SHP77 treated with DMSO at 0.1 percent for 48 hours (cell line): Measurements from ENCODE around the gene PSMB3.

ENCODE experiments used
- DNase-seq: peaks from one replicate; lab custom pipeline; 2025; lab: John Stamatoyannopoulos, UW

PSMB3 gene

DNA sequence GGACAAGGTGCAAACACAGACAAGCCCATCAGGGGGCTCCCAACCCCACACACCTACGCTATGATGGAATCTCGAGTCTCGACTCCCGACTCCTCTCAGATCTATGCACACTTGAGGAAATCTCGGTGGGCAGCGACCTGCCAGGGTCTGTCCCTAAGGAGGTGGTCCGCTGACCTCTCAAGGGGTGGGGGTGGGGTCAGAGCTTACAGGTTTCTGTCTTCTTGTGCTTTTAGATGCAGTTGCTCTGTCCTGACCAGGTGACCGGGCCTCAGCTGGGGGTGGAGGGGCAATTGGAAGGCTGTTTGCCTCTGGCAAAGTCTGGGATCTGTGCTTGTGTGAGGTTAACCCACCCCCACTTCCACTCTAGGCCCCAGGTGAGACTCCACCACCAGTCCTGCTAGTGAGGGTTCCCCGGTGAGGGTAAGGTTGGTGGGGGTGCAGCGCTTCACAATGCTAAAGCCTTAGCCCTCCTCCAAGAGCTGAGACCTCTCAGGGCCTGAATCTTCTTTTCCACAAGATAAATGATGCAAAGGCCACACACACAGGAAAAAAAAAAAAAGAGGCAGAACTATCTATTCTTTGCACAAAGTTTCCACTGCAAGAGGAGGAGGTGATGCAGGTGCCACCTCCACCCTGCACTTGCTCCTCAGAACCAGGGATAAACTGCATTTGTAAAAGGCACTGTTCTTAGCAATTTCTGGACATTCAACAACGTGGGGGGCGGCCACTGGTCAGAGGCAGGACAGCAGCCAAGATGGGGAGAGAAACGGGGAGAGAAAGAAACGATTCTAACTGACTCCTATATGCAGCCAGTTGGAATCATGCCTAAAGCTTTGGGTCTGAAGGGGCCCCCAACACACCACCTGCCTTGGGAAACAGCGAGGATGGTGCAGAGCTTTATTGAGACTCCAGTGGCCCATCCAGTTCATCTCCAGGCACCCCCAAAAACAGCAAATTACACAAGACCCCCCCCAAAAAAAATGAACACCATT, 18.3 kb upstream of the PSMB3 start:
- DNase-seq = no peak

DNA sequence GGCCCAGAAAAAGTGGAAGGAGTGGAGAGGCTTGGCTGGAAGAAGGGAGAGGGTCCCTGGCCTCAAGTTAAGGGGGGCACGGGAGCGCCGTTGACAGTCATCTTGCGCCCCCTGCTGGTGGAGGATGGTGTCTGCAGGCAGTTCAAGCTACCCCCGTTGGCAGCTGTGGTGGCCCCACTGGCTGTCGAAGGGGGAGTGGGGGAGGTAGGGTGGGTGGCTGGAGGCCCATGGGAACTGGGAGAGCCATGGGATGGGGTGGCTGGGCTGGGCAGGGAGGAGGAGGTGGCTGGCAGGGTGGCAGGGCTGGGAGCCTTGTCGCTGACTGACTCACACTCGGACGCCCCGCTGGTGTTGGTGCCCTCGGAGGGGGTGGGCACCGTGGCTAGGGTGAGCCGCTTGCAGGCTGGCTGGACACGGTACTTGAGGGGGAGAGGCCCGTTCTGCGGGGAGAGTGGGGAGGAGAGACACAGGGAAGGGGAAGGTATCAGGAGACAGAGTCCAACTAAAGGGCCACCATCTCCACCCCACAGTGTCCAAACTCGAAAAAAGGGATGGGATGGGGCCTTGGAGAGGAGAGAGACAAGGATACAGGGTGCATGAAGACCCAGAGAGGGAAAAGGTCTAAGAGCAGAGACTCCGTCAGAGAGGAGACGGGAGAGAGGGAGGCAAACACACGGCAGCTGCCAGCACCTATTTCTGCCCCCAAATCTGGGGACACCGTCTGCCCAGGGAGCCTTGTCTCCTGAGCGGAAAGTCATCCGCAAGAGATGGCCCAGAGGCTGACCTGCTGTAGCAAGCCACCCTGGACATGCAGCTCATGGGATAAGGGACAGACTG, 17.2 kb upstream of the PSMB3 start:
- no peak for DNase-seq

DNA sequence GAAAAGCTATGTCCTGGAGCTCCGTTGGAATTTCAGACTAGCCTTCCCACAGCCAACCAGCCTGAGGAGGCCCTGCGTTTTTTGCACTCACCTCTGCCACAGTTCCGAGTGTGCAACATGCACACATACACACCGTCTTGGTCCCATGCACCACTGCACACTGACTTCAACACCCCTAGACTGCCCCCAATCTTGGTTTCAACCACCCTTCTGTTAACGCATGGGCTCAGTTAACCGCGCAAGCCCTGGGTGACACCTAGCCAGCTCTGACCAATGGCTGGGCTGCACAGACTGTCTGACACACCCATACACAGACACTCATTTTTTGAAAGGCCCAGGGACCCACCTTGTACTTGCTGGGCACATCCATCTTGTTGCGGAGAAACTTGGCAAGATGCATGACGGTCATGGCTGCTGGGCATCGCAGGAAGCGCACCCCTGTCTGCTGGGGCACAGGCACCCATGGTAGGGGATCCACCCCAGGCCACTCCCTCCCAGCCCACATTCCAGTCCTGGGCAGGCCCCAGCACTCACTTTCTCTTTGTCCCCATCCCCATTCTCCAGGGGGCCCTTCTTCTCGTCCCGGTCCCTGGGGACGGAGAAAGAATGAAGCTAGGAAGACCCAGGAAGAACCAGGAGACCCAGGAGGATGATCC, 14.4 kb upstream of the PSMB3 start:
- no peak for DNase-seq

DNA sequence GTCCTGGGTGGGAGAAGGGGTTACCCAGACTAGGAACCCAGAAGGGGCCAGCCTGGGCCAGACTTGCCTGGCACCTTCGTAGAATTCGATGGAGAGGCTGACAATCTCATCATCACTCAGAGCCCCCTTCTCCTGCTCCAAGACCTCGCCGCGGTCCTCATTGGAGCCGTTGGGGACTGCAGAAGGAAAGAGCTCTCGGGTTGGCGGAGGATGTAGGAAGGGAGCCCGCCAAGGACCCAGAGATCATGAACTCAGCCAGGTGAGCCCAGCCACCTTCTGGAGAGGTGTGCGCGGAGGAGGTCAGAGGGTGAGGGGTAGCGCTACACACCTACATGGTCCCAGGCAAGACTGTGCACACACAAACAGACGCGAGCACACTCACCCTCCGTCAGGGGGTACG, 13.9 kb upstream of the PSMB3 start:
- DNase-seq = no peak

DNA sequence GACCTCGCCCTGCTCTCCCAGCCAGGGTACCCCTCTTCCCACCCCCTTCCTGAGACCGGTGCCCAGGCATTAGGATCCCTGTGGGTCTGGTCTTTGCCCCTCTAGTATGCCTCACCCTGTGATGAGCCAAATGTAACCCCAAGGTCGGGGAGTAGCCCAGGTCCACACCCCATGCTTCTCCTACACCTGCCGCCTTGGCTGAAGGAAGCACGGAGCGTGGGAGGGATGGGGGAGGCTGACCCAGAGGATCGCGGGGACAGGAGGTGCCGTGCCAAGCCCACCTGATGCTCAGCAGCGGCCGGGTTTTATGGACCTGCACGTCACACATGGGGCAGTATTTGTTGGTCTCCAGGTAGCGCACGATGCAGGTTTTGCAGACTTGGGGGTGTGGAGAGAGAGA, 13.2 kb upstream of the PSMB3 start:
- DNase-seq = no peak

DNA sequence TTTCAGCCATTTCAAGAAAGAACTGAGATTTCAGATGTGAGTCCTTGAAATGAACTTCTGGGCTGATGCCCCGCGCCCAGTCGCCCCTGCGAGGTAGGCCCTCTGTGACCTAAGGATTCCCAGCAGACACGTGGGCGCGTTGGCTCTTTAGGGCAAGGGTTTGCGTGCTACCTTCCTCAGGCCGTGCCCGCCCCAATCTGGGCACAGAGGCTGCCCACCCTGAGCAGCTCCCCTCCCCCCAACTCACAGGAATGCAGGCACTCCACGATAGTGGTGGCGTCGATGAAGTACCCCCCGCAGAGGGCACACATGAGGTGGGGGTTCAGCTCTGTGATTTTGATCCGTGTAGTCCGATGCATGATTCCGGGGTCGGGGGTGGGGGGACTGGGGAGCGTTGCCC, 12.5 kb upstream of the PSMB3 start:
- no peak for DNase-seq

DNA sequence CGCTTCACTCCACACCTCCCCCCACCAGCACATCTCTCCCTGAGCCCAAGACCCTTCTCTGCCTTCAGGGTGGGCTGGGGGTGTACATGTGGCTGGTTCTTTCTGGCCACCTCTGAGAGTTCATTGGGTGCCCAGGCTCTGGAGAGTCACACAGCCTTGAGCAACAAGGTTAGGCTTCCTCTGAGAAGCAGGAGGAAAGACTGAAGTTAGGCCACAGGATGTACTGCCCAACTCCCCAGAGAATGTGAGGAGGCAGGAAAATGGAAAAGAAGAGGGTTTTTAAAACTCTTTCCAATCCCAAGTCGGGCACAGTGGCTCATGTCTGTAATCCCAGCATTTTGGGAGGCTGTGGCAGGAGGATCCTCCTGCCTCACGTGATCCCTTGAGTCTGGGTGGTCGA, 11.7 kb upstream of the PSMB3 start:
- DNase-seq = no peak

DNA sequence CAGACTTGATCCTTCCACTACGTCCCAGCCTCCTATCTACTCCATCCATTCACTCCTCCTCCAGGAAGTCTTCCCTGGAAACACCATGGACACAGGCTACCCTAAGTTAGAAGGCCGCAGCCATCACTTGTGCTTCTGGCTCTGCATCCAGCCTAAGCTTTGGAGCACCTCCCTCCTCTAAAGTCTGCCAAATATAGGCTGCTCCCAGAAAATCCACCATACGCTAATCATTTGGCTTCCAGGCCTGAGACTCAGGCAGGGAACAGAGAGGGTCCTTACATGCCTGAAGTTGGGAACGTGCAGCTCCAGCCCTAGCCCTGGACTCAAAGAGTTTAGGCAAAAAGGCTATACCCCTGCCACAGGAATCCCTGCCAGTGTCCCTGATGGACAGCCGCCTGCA, 11.1 kb upstream of the PSMB3 start:
- no peak for DNase-seq

DNA sequence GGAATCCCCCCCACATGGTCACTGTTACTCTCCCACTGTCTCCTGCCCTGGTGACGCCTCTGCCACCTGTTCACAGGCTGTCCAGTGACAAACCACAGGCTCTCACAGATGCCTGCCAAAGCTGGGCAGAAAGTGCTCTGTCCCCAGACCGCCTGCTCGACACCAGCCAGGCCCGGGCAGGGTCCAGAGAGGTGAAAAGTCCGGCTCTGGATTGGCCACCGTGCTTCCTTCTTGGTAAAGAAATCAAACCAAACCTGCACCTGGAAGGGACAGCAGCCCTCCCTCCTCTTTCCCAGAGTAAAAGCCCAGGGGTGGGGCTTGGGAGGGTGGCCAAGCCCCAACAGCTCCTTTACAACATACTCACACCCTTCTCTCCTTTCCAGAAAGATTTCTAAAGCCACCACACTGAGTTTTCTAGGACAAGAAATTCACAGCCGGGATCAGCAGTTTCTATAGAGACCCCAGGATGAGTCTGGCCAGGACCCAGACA, 10.6 kb upstream of the PSMB3 start:
- no peak for DNase-seq

DNA sequence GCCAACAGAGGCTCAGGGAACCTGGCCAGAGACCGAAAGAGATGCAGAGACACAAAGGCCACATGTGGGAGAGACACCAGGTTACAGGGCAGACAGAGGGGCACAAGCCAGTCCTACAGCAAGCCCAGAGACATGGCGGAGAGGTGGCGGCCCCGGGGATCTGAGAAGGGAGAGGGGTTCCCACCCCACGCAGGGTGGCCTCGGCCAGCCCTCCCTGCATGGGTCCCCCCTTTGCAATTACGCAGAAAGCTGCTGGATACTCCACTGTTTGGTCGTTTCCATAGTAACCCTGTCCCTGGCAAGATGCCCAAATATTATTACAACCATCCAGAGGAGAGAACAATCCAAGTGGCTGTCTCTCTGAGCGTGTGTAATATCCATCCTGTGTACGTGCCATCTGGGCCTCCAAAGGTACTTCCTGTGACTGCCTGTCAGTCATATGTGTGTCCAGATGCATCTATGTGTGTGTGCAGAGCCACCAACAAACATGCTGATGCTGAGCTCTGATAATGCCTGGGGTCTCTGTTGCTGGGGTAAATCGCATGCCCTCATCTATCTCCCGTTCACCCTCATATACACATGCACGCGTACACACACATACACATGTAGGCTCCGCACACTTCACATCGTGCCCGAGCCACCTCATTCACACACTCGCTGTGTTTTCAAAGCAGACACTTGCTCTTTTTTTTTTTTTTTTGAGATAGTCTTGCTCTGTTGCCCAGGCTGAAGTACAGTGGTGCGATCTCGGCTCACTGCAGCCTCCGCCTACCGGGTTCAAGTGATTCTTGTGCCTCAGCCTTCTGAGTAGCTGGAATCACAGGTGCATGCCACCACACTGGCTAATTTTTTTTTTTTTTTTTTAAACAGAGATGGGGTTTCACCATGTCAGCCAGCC, 9.9 kb upstream of the PSMB3 start:
- no peak for DNase-seq

DNA sequence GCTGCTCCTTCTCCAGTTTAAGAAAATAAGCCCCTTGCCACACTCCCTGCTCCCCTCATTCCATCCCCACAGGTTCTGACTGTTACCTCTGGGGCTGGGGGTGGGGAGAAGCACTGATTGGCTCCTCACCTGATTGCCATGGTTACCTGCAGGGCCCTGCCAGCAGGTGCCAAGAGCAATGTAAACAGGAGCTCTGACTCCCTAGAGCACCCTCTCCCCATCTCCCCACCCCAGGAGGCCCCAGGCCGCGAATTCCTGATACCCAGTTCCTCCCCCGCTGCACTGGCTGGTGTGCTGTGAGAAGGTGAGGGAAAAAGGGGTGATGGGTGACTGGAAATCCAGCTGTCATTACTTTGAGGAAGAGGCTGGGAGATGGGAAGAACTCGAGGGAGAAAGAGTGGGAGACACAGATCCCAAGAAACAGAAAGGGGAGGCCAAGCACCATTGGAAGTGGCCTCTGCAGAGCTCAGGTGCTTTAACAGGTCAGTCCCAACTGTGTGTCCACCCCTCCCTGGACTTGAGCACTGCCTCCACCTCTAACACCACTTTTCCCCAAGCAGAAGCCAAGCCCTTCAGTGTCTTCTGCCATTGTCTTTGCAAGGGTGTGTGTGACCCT, 8.9 kb upstream of the PSMB3 start:
- no peak for DNase-seq

DNA sequence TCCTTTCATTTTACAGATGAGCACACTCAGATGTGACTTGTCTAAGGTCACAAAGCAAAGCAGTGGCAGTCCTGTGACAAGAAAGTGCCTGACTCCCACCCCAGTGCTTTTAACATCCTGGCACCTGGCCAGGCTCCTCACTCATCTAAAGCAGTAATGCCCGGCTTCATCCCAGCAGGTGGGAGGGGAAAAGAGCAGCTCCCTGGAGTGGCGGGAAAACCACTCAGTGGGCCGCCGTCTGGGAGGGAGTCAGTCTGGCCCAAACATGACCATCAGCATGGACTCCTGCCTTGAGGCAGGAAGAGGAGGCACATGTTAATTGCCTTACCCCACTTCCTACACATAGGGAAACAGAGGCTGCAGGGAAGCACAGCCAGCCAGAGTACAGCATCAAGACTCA, 7.0 kb upstream of the PSMB3 start:
- DNase-seq = peak; percentile 29

DNA sequence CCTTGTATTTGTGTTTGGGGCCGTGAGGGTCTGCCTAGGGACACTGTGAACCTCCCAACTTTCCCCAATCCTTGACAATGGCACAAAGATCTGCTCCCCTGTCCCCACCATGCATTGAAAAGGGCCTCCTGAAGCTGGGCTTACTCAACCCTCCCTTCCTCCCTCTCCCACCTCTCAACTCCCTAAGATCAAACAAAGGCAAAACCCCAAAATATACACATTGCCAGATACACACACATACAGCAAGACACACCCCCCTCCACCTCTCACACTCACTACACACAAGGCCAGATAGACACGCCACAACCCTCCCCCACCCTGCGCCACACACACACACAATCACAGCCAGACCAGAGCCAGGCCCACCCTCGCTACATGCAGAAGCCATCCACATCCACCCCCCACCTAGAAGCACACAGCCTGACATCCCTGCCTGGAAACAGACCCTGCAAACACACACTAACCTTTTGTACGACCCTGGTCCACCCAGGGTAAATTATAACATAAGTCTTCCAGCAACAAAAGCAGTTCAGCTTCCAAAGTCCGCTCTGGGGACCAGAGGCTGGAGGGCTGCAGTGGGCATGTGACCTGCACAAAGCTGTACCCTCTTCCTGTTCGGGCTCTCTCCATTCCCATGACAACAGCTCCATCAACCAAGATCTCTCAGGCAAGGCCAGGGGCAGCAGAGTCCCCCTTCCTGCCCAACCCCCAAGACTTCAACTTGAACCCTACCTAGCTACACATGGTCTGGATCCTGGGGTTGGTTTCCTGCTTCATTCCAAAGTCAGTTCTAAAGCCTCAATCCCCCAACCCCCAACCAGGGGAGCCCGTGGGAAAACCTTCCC, 6.3 kb upstream of the PSMB3 start:
- DNase-seq = no peak

DNA sequence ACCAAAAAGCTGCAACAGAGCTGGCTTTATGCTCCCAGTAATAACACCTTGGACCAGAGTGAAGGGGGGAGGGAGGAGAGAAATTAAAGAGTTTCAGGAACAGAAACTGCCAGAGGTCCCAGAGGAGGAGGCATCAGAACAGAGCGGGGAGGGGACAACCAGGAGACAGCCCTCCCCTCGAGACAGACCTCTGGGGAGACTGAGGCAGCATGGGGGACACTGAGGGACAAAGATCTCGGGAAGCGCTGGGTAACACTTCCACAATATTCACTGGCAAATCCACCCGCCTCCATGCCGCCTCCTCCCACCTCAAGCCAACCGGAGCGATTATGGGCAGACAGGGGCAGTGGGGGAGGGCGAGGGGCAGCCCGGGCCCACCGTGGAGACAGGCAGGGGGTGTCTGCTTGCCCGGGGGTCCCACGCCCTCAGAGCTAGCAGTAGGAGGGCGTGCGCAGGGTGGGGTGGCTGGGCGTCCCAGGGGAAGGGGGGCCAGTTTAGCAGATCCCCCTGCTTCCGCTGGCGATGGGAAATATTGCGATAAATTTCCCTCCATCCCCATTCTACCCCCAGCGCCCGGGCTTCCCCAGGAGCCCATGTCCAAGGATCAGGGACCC, 5.6 kb upstream of the PSMB3 start:
- no peak for DNase-seq

DNA sequence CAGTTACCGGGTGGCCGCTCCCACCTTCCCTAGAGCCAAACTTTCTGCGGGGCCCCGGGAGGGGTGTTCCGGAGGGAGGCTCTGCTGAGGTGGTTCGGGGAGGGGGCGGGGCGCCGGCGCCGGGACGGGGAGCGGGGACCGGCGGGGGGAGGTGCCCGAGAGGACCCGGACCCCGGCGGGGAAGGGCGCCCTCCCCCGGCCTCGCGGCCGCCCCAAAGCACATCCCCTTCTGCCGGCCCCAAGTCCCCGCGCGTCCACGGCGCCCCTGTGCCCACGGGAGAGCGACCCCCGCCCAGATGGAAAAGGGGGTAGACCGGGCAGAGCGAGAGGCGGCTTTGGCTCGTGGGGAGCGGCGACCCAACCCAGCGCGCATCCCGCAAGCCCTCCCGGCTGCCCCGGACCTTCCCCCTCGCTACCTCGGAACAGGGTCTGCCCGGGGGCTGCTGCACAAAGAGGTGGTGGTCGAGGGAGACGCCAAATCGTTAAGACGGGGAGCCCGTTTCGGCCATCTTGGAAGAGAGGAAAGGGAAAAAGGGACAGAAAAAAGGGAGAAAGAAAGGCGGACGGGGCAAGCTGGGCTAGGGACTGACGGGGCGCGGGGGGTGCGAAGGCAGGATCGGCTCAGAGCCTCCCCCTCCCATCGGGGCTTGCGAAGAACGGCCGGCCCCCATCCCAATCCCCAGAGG, 4.9 kb upstream of the PSMB3 start:
- DNase-seq = no peak

DNA sequence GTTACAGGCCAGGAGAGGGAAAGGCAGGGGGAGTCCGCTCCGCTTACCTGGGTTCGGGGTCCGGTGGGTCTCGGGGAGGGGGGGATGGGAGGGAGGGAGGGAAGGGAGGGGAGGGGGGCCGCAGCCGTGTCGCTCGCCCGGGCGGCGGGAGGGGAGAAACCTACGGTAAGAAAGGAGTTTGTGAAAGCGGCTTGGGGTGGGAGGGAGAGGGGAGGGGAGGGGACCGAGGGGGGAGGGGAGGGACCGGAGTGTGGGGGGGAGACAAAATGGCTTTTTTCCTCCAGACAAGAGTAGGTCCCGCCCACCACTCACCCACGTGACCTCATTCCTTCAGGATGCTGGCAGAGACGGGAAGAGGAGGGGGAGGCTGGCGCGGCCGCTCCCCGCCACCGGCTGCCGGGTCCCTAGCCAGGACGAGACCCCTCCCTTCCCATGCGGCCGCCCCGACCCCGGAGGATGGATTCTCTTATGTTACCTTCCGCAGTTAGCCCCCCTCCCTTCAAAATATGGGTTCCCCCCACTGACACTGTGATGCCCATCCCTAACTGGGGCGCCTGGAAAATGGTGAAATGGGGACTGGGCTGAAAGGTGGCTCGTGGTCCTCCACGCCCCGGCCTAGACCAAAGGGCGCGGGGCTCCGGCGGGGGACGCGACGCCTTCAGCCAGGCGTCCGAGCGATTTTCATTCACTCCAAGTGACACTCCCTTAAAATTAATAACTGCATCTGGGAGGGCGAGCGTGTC, 4.2 kb upstream of the PSMB3 start, which contains the start of gene PCGF2:
TSS of gene PCGF2 (minus strand) at position 188 of the 743 bp plus-strand sequence. CDS start 7,934 bp downstream, outside the sequence.
- DNase-seq = peak; percentile 39

DNA sequence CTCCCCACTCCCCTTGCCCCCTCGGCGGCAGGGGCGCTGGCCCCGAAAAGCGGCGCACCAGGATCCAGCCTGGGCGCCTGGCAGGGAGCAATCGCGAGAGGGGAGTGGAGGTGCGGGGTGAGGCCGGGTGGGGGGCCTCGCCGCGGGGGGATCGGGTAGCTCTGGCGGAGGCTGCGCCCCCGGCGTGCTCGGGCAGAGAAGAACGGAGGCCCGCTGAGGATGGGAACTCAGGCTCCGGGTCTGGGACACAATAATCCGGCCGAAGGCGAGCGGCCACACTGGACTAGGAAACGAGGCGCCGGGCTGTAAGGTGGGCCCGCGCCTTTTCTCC, 3.7 kb upstream of the PSMB3 start:
- no peak for DNase-seq
